HG02588 (cell line): ENCODE results near the gene EPB41L1.

ENCODE experiments used
- ATAC-seq: cut with Tn5 transposase; IDR thresholded peaks from one replicate; pipeline ENCODE4 v1.9.1; 2021; ENCODE audit warnings: mild to moderate bottlenecking, moderate library complexity; ENCODE audit not compliant: unreplicated experiment

EPB41L1 gene

GRCh38 chr20:36184816-36185776 is 30.6 kb downstream of the EPB41L1 start:
- ATAC-seq: no peak

GRCh38 chr20:36193977-36194712 is 39.6 kb downstream of the EPB41L1 start:
- no peak for ATAC-seq

GRCh38 chr20:36196676-36197075 is 42.1 kb downstream of the EPB41L1 start:
- no peak for ATAC-seq

GRCh38 chr20:36197271-36197670 is 42.7 kb downstream of the EPB41L1 start:
- no peak for ATAC-seq

GRCh38 chr20:36199345-36200257 is 45.1 kb downstream of the EPB41L1 start:
- ATAC-seq: no peak

GRCh38 chr20:36200451-36200850 is 45.9 kb downstream of the EPB41L1 start:
- ATAC-seq: no peak

GRCh38 chr20:36201198-36201597 is 46.7 kb downstream of the EPB41L1 start:
- ATAC-seq: no peak

GRCh38 chr20:36202891-36203338 is 48.4 kb downstream of the EPB41L1 start:
- ATAC-seq: no peak

GRCh38 chr20:36203861-36204260 is 49.3 kb downstream of the EPB41L1 start:
- ATAC-seq: no peak

- ATAC-seq: no peak
Measured at GRCh38 chr20:36205026-36205425, 50.5 kb downstream of the EPB41L1 start.

- ATAC-seq: no peak
Measured at GRCh38 chr20:36206068-36206467, 51.5 kb downstream of the EPB41L1 start.

GRCh38 chr20:36206641-36207040 is 52.1 kb downstream of the EPB41L1 start:
- ATAC-seq: no peak

GRCh38 chr20:36207602-36208001 is 53.1 kb downstream of the EPB41L1 start:
- no peak for ATAC-seq

- no peak for ATAC-seq
Measured at GRCh38 chr20:36208257-36208656, 53.7 kb downstream of the EPB41L1 start.

GRCh38 chr20:36210436-36211021 is 56.0 kb downstream of the EPB41L1 start:
- ATAC-seq: no peak

- ATAC-seq: no peak
Measured at GRCh38 chr20:36213362-36213761, 58.8 kb downstream of the EPB41L1 start.

GRCh38 chr20:36214684-36215256 is 60.2 kb downstream of the EPB41L1 start:
- ATAC-seq: no peak

- ATAC-seq: no peak
Measured at GRCh38 chr20:36215778-36216177, 61.2 kb downstream of the EPB41L1 start.

- no peak for ATAC-seq
Measured at GRCh38 chr20:36216314-36217025, 61.9 kb downstream of the EPB41L1 start.
